ENCODE data around the gene SUPT4H1.

Gene SUPT4H1

GRCh38 chr17:58302919-58303585, 48.9 kb downstream of the SUPT4H1 start:
- no peak for DNase-seq

- DNase-seq: no peak
Measured at GRCh38 chr17:58302171-58302918, 49.7 kb downstream of the SUPT4H1 start.

DNA sequence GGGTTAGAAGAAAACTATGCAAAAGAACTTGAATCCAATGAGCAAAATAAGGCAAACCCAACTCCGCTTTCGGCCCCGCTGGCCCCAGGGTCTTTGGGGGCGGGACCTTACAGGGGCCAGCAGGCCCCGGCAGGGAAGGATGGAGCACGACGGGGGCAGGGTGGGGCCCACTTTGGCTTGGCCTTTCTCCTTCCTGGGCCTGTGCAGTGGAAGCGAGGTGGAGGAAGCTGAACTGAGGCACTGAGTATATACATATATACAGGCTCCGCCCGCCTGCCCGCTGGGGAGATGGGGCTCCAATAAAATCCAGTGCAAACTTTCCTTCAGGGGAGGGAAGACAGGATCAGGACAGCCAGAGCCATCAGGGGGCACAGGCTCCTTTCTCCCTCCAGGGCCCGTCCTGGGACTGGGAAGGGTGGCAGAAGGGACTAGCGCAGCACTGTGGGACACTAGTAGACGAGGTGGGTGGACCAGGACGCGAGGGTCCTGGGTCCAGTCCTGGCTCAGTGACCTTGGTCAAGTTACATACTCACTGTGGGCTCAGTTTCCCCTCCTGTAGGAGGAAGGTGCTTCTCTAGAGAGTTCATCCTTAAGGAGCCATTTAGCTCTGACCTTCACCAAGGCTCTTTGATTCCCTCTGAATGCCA, 50.4 kb downstream of the SUPT4H1 start:
- no peak for DNase-seq

DNA sequence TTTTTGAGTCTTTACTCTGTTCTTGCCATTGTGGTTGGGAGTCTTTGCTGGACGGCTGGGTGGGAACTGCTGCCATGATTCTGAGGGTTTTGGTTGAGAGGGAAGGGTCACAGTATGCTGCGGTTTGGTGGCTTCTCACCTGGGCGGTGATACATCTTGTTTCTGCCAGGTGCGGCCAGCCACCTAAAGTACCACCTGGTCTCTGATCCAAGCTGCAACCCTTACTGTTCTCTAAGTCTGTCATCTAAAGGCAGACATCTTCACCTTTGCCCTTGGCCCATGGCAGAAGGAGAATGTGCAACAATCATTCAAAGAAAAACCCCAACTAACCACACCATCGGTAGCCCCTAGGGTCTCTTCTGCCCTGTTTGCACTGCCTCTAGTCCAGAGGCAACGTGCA, 51.7 kb downstream of the SUPT4H1 start:
- DNase-seq: no peak
